WTC11 (cell line): ENCODE measurements around the gene FES. TPM values are rescaled to one million over a fixed set of nuclear protein-coding genes. Genes with fewer than 3 reads are reported as not detected.

ENCODE experiments used
- ATAC-seq: fragments of 200-7000 bp; cut with Tn5 transposase; 2 replicates; pipeline ENCODE4 v1.10.0; 2021; ENCODE audit warnings: mild to moderate bottlenecking, moderate library complexity
- CTCF ChIA-PET: fragments of 300-600 bp; sonication (Branson Sonifier 250); formaldehyde crosslinking; loops from one replicate; lab custom pipeline; 2021; ENCODE audit warnings: antibody characterized with exemption; lab: Charles Lee
- POLR2A ChIA-PET: fragments of 350-600 bp; sonication (Branson Sonifier 250); formaldehyde crosslinking; loops from one replicate; lab custom pipeline; 2021; ENCODE audit warnings: antibody characterized with exemption; lab: Charles Lee
- DNase-seq: peaks from one replicate; pipeline ENCODE4 v3.0.0; 2021; ENCODE audit warnings: low spot score
- H3K27ac Mint-ChIP-seq: 2 replicates; pipeline ENCODE4 v1.8.0; 2021; ENCODE audit warnings: mixed read lengths
- H3K27me3 Mint-ChIP-seq: 2 replicates; pipeline ENCODE4 v1.8.0; 2021; ENCODE audit warnings: low read depth, mild to moderate bottlenecking, moderate library complexity, mixed read lengths
- H3K36me3 Mint-ChIP-seq: 2 replicates; pipeline ENCODE4 v1.8.0; 2021; ENCODE audit warnings: mixed read lengths
- H3K4me1 Mint-ChIP-seq: 2 replicates; pipeline ENCODE4 v1.8.0; 2022; ENCODE audit warnings: mixed read lengths
- H3K4me3 Mint-ChIP-seq: 2 replicates; pipeline ENCODE4 v1.8.0; 2021; ENCODE audit warnings: mild to moderate bottlenecking, moderate library complexity, mixed read lengths
- H3K9me3 Mint-ChIP-seq: 2 replicates; pipeline ENCODE4 v1.8.0; 2021; ENCODE audit warnings: mixed read lengths
- ARID4B ChIP-seq: sonication (generic); formaldehyde crosslinking; IDR thresholded peaks from 2 replicates; pipeline ENCODE4 v1.8.0; 2023; ENCODE audit warnings: missing genetic modification reagents, mild to moderate bottlenecking, borderline replicate concordance
- ATF2 ChIP-seq: sonication (generic); formaldehyde crosslinking; IDR thresholded peaks from 2 replicates; pipeline ENCODE4 v1.8.1; 2022; ENCODE audit warnings: low read depth, missing genetic modification reagents, borderline replicate concordance
- ELF4 ChIP-seq: sonication (generic); formaldehyde crosslinking; IDR thresholded peaks from 2 replicates; pipeline ENCODE4 v1.8.1; 2022; ENCODE audit warnings: low read depth, mild to moderate bottlenecking, moderate library complexity, missing genetic modification reagents
- ETV6 ChIP-seq: sonication (generic); formaldehyde crosslinking; IDR thresholded peaks from 2 replicates; pipeline ENCODE4 v1.8.1; 2022; ENCODE audit warnings: mild to moderate bottlenecking, missing genetic modification reagents
- GRHL2 ChIP-seq: fragments of 250-450 bp; sonication (Bioruptor Pico); IDR thresholded peaks from 2 replicates; pipeline ENCODE4 v1.8.0; 2022; ENCODE audit warnings: mild to moderate bottlenecking, moderate library complexity; ENCODE audit not compliant: insufficient replicate concordance, severe bottlenecking
- IRF1 ChIP-seq: sonication (generic); formaldehyde crosslinking; IDR thresholded peaks from 2 replicates; pipeline ENCODE4 v1.8.0; 2023; ENCODE audit warnings: missing genetic modification reagents
- KAT7 ChIP-seq: sonication (generic); formaldehyde crosslinking; IDR thresholded peaks from 2 replicates; pipeline ENCODE4 v1.8.1; 2023; ENCODE audit warnings: missing genetic modification reagents, mild to moderate bottlenecking, borderline replicate concordance
- NR3C1 ChIP-seq: sonication (generic); formaldehyde crosslinking; conservative IDR thresholded peaks from 2 replicates; pipeline ENCODE4 v1.8.1; 2023; ENCODE audit warnings: low read depth, mild to moderate bottlenecking, missing genetic modification reagents
- PREB ChIP-seq: sonication (generic); formaldehyde crosslinking; IDR thresholded peaks from 2 replicates; pipeline ENCODE4 v1.8.1; 2022; ENCODE audit warnings: mild to moderate bottlenecking, missing genetic modification reagents, moderate library complexity, borderline replicate concordance
- RORB ChIP-seq: fragments of 250-450 bp; sonication (Bioruptor Pico); IDR thresholded peaks from 2 replicates; pipeline ENCODE4 v1.9.0; 2021; ENCODE audit warnings: mild to moderate bottlenecking
- TCF7 ChIP-seq: sonication (generic); formaldehyde crosslinking; IDR thresholded peaks from 2 replicates; pipeline ENCODE4 v1.8.0; 2022; ENCODE audit warnings: mild to moderate bottlenecking, low read depth, missing genetic modification reagents, moderate library complexity
- ZBTB21 ChIP-seq: sonication (generic); formaldehyde crosslinking; IDR thresholded peaks from 2 replicates; pipeline ENCODE4 v1.8.1; 2023; ENCODE audit warnings: mild to moderate bottlenecking, missing genetic modification reagents, borderline replicate concordance
- ZMAT4 ChIP-seq: fragments of 250-450 bp; sonication (Bioruptor Pico); IDR thresholded peaks from 2 replicates; pipeline ENCODE4 v1.9.0; 2021; ENCODE audit warnings: mild to moderate bottlenecking
- ZNF121 ChIP-seq: sonication (generic); formaldehyde crosslinking; IDR thresholded peaks from 2 replicates; pipeline ENCODE4 v1.8.0; 2023; ENCODE audit warnings: missing genetic modification reagents
- ZNF219 ChIP-seq: sonication (generic); formaldehyde crosslinking; IDR thresholded peaks from 2 replicates; pipeline ENCODE4 v1.8.0; 2023; ENCODE audit warnings: missing genetic modification reagents, mild to moderate bottlenecking, borderline replicate concordance
- ZNF423 ChIP-seq: fragments of 250-450 bp; sonication (Bioruptor Pico); IDR thresholded peaks from 2 replicates; pipeline ENCODE4 v2.1.2; 2022; ENCODE audit warnings: mild to moderate bottlenecking, moderate library complexity
- ZSCAN18 ChIP-seq: fragments of 250-450 bp; sonication (Bioruptor Pico); IDR thresholded peaks from 2 replicates; pipeline ENCODE4 v2.1.2; 2022; ENCODE audit warnings: mild to moderate bottlenecking, moderate library complexity
- total RNA-seq: library from RNA; stranded (reverse); gene quantifications from 3 replicates; pipeline ENCODE4 v1.2.3, GENCODE V29; 2021

The FES gene
- total RNA-seq, 1 experiment from 2014 or later = 10.0 TPM

GRCh38 chr15:90871716-90872485 is 12.4 kb upstream of the FES start:
- Mint-ChIP-seq H3K9me3 (no peaks in the 10 kb centered on the region), H3K27ac (peak overlapping the region; percentile 84), H3K27me3 (no peaks in the 10 kb centered on the region)
- CTCF ChIA-PET = interaction anchor here (0.6 to 4.9 kb wide), 8 partner anchors 12 to 229 kb away, joined by 3 to 27 read pairs (median 4); partner anchors contain the start of gene HDDC3
- no peak for TF ChIP-seq ZMAT4 (CRISPR knock-in tag)
- TF ChIP-seq ZNF219 (CRISPR knock-in tag) = no peak
- no peak for TF ChIP-seq NR3C1
- TF ChIP-seq GRHL2 = no peak
- no peak for TF ChIP-seq ARID4B (CRISPR knock-in tag)
- no peak for TF ChIP-seq ZBTB21 (CRISPR knock-in tag)
- 0 out of 2 replicates have a peak, but pooled peaks have one; percentile 17 for TF ChIP-seq ETV6 (CRISPR knock-in tag)
- TF ChIP-seq ZNF423 = no peak
- no peak for TF ChIP-seq ZSCAN18
- TF ChIP-seq IRF1 (CRISPR knock-in tag) = no peak
- no peak for TF ChIP-seq ZNF121 (CRISPR knock-in tag)
- 0 out of 2 replicates have a peak, but pooled peaks have one; percentile 21 for TF ChIP-seq KAT7 (CRISPR knock-in tag)
- no peak for TF ChIP-seq PREB
- TF ChIP-seq, all 79 proteins: peak for 2
- ATAC-seq = peak; percentile 10
- DNase-seq = peak; percentile 56
- Mint-ChIP-seq H3K4me1 (peaks cover 60% of the 10 kb centered on the region), H3K36me3 (peaks cover 7% of the 10 kb centered on the region; the same call in 1 of the 2 replicates), H3K4me3 (peak overlapping the region; percentile 63)
- POLR2A ChIA-PET = interaction anchor here (1.3 to 4.6 kb wide), 2 partner anchors 12 to 32 kb away, joined by 4 to 22 read pairs; no protein-coding TSS in a partner anchor

- ChIA-PET POLR2A (no interaction called here), CTCF (interaction anchor here (2.0 to 2.6 kb wide), 2 partner anchors 54 to 60 kb away, joined by 9 to 14 read pairs; partner anchors contain the start of gene HDDC3)
- Mint-ChIP-seq H3K4me3 (peak overlapping the region; percentile 63), H3K9me3 (no peaks in the 10 kb centered on the region), H3K27me3 (no peaks in the 10 kb centered on the region), H3K27ac (peak overlapping the region; percentile 84), H3K4me1 (peaks cover 58% of the 10 kb centered on the region), H3K36me3 (peaks cover 13% of the 10 kb centered on the region; the same call in 1 of the 2 replicates)
- ATAC-seq (no peak), DNase-seq (no peak)
- TF ChIP-seq ATF2 (CRISPR knock-in tag) (no peak), TCF7 (CRISPR knock-in tag) (no peak), ELF4 (CRISPR knock-in tag) (no peak), RORB (CRISPR knock-in tag) (no peak), PREB (no peak)
These were observed 11.7 kb upstream of the FES start for GRCh38 chr15:90872486-90873184.
